Upper lobe of left lung (tissue), 4 donors: ENCODE measurements around the gene ENG.

ENCODE experiments used
- CTCF ChIP-seq, 6 experiments: fragments of 450-650 bp in 4 of 6; fragments of 200-600 bp in 2 of 6; sonication (generic) in 2 of 6; IDR thresholded peaks; one replicate each; pipeline ENCODE4 v1.5.1; 2016 to 2019; ENCODE audit warnings: antibody characterized with exemption in 6 of 6
- POLR2A ChIP-seq, 4 donors: fragments of 450-650 bp; IDR thresholded peaks; one replicate each; pipeline ENCODE4 v1.5.1; 2016 to 2017; ENCODE audit warnings: antibody characterized with exemption in 4 of 4, mild to moderate bottlenecking in 2 of 4
- POLR2AphosphoS5 ChIP-seq, 2 donors: sonication (generic); formaldehyde crosslinking; IDR thresholded peaks; one replicate each; pipeline ENCODE4 v1.5.1; 2017; ENCODE audit warnings: antibody characterized with exemption in 2 of 2

GRCh38 chr9:127890053-127890452, 35.6 kb upstream of the ENG start:
- no peak for TF ChIP-seq POLR2A (IDR thresholded peaks at IDR 0.05)
- no peak for TF ChIP-seq CTCF (IDR thresholded peaks at IDR 0.05)
- no peak for TF ChIP-seq POLR2AphosphoS5 (IDR thresholded peaks at IDR 0.05)
